ENCODE results near the gene DAP. TPM values are rescaled to one million over a fixed set of nuclear protein-coding genes. Genes with fewer than 3 reads are reported as not detected.

The DAP gene
- total RNA-seq, 1 donor from 2014 or later = 102 TPM

GRCh38 chr5:10691826-10692785, 68.9 kb downstream of the DAP start:
- H3K9me3 Mint-ChIP-seq = peaks cover 3% of the 10 kb centered on the region
- DNase-seq (ENCODE audit: extremely low spot score, unreplicated experiment) = no peak
- H3K4me3 Mint-ChIP-seq = no peak overlapping the region

GRCh38 chr5:10690460-10691440, 70.3 kb downstream of the DAP start:
- Mint-ChIP-seq H3K4me1 (ENCODE audit: unreplicated experiment) (peaks cover 12% of the 10 kb centered on the region), H3K9me3 (peaks cover 5% of the 10 kb centered on the region), H3K4me3 (no peak overlapping the region), H3K27me3 (no peaks in the 10 kb centered on the region), H3K36me3 (peaks cover 36% of the 10 kb centered on the region), H3K27ac (no peak overlapping the region)
- DNase-seq (ENCODE audit: extremely low spot score, unreplicated experiment) = no peak
- TF ChIP-seq, protein P1, sequence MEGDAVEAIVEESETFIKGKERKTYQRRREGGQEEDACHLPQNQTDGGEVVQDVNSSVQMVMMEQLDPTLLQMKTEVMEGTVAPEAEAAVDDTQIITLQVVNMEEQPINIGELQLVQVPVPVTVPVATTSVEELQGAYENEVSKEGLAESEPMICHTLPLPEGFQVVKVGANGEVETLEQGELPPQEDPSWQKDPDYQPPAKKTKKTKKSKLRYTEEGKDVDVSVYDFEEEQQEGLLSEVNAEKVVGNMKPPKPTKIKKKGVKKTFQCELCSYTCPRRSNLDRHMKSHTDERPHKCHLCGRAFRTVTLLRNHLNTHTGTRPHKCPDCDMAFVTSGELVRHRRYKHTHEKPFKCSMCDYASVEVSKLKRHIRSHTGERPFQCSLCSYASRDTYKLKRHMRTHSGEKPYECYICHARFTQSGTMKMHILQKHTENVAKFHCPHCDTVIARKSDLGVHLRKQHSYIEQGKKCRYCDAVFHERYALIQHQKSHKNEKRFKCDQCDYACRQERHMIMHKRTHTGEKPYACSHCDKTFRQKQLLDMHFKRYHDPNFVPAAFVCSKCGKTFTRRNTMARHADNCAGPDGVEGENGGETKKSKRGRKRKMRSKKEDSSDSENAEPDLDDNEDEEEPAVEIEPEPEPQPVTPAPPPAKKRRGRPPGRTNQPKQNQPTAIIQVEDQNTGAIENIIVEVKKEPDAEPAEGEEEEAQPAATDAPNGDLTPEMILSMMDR (conservative IDR thresholded peaks at IDR 0.05) = no peak

More at GRCh38 chr5:10691826-10692785, 68.9 kb downstream of the DAP start:
- H3K27ac Mint-ChIP-seq = no peak overlapping the region
- TF ChIP-seq, protein P1 (conservative IDR thresholded peaks at IDR 0.05) = no peak
- H3K36me3 Mint-ChIP-seq = peaks cover 24% of the 10 kb centered on the region
- no peaks in the 10 kb centered on the region for H3K27me3 Mint-ChIP-seq
- peaks cover 15% of the 10 kb centered on the region for H3K4me1 Mint-ChIP-seq (ENCODE audit: unreplicated experiment)

GRCh38 chr5:10689391-10690081, 71.5 kb downstream of the DAP start:
- Mint-ChIP-seq H3K9me3 (peaks cover 5% of the 10 kb centered on the region), H3K4me1 (ENCODE audit: unreplicated experiment) (peaks cover 9% of the 10 kb centered on the region), H3K4me3 (no peak overlapping the region), H3K27ac (no peak overlapping the region), H3K36me3 (peaks cover 39% of the 10 kb centered on the region), H3K27me3 (no peaks in the 10 kb centered on the region)
- DNase-seq (ENCODE audit: extremely low spot score, unreplicated experiment) = no peak
- TF ChIP-seq, protein P1 (conservative IDR thresholded peaks at IDR 0.05) = peak; percentile 47

GRCh38 chr5:10688651-10689171, 72.3 kb downstream of the DAP start:
- H3K27me3 Mint-ChIP-seq = no peaks in the 10 kb centered on the region
- H3K27ac Mint-ChIP-seq = no peak overlapping the region
- H3K9me3 Mint-ChIP-seq = peaks cover 5% of the 10 kb centered on the region
- peaks cover 39% of the 10 kb centered on the region for H3K36me3 Mint-ChIP-seq
- TF ChIP-seq, protein P1 (conservative IDR thresholded peaks at IDR 0.05) = no peak
- no peak overlapping the region for H3K4me3 Mint-ChIP-seq
- H3K4me1 Mint-ChIP-seq (ENCODE audit: unreplicated experiment) = peaks cover 9% of the 10 kb centered on the region
- DNase-seq (ENCODE audit: extremely low spot score, unreplicated experiment) = no peak

DNA sequence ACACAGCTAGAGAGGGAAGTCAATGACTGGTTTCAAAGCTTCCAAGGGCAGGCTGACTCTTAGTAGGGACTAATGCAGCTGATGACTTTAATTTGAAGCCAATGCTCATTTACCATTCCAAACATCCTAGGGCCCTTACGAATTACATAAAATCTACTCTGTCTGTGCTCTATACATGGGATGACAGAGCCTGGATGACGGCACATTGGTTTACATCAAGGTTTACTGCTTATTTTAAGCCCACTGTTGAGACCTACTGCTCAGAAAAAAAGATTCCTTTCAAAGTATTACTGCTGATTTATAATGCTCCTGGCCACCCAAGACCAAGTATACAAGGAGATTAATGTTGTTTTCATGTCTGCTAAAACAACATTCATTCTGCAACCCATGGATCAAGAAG, 74.1 kb downstream of the DAP start:
- TF ChIP-seq, protein P1 (conservative IDR thresholded peaks at IDR 0.05) = no peak
- H3K4me3 Mint-ChIP-seq = no peak overlapping the region
- H3K36me3 Mint-ChIP-seq = peaks cover 39% of the 10 kb centered on the region
- H3K9me3 Mint-ChIP-seq = peaks cover 5% of the 10 kb centered on the region
- DNase-seq (ENCODE audit: extremely low spot score, unreplicated experiment) = no peak
- H3K27ac Mint-ChIP-seq = no peak overlapping the region
- no peaks in the 10 kb centered on the region for H3K27me3 Mint-ChIP-seq
- H3K4me1 Mint-ChIP-seq (ENCODE audit: unreplicated experiment) = peaks cover 9% of the 10 kb centered on the region

Measured in type B pancreatic cell (in vitro differentiated cells).